ENCODE data around the gene HLA-DQA2. TPM values are rescaled to one million over a fixed set of nuclear protein-coding genes. Genes with fewer than 3 reads are reported as not detected.

Gene HLA-DQA2
- polyA plus RNA-seq, 2 of the 4 experiments (the other 2 are of a cell fraction): not detected

DNA sequence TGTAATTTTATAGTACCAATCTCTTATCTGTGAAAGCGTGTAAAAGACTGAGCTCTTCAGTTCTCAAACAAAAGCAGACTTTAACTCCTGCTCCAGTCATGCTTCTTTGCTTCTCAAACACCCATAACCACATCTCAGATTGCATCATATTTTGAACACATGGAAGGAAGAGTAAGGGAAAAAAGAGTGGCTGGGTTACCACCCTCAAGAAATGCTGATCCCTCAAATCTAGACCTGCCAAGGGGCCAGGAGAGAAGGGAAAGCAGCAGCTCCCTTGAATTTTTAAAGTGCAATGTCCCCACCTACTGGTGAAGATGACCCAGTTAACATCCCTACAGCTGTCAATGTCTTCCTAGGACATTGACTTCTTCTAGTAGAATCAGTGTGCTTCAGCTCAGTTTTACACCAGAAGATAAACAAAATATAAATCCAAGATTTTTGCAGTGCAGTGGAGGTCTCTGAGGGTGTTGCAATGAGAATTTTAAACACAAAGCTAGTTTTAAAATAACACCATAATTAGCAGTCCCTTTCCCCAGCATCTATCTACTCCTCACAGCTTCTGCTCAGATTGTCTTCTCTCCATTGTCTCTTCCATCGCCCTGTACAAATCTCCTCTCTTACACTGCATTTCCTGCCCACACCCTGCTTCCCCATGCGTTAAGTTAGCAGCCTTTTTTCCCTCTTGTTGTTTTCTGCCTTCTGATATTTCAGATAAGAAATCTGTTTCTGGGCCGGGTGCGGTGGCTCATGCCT is 44.8 kb downstream of the HLA-DQA2 start:
- 53% methylated on average over 5 of the region's 5 CpGs for WGBS (ENCODE audit: missing lambda C conversion rate)
- CTCF ChIA-PET: interaction anchor here (0.8 to 4.8 kb wide), 21 partner anchors 8 to 684 kb away, joined by 3 to 43 read pairs (median 4); partner anchors contain the start of gene HLA-DQB2
- Histone ChIP-seq H3K4me2 (no peak overlapping the region), H3K4me1 (no peaks in the 10 kb centered on the region), H3K27ac (no peak overlapping the region), H3K9me3 (no peaks in the 10 kb centered on the region), H3K4me3 (no peak overlapping the region)
- FAIRE-seq (peak; percentile 7), DNase-seq (ENCODE audit: low read depth in 1 of 2, low spot score in 1 of 2) (peak; percentile 37 to 46), ATAC-seq (peak; percentile 92 to 94)
- POLR2A ChIA-PET: interaction anchor here (0.9 kb wide), 1 partner anchor 590 kb away, joined by 3 read pairs; no protein-coding TSS in a partner anchor
- TF ChIP-seq CBX8 (IDR thresholded peaks at IDR 0.05) (no peak), SMC3 (IDR thresholded peaks at IDR 0.05) (peak; percentile 41), KDM1A (IDR thresholded peaks at IDR 0.05; ENCODE audit: low read depth) (no peak), RAD21 (conservative IDR thresholded peaks at IDR 0.05 in 1 of 2, IDR thresholded peaks at IDR 0.05 in 1 of 2) (peak; percentile 69 to 72), TFCP2L1 (CRISPR knock-in tag; IDR thresholded peaks at IDR 0.05) (no peak), TP53 (CRISPR knock-in tag; IDR thresholded peaks at IDR 0.05) (no peak), POLR2A (IDR thresholded peaks at IDR 0.05; ENCODE audit: low read length) (no peak), EP300 (IDR thresholded peaks at IDR 0.05) (no peak), CHD2 (IDR thresholded peaks at IDR 0.05; ENCODE audit: low read length, partially characterized antibody) (no peak), HEYL (CRISPR knock-in tag; IDR thresholded peaks at IDR 0.05) (no peak), CBX2 (IDR thresholded peaks at IDR 0.05; ENCODE audit: borderline replicate concordance, low read depth) (no peak), RARB (CRISPR knock-in tag; IDR thresholded peaks at IDR 0.05) (no peak), GATA3 (IDR thresholded peaks at IDR 0.05; ENCODE audit: borderline replicate concordance) (no peak), MAFK (IDR thresholded peaks at IDR 0.05; ENCODE audit: partially characterized antibody) (peak; percentile 83), MYC (IDR thresholded peaks at IDR 0.05; ENCODE audit: borderline replicate concordance, low read length) (no peak), MAZ (IDR thresholded peaks at IDR 0.05; ENCODE audit: borderline replicate concordance, low read depth, low read length) (no peak), KDM5A (IDR thresholded peaks at IDR 0.05) (no peak), HOXB5 (CRISPR knock-in tag; IDR thresholded peaks at IDR 0.05) (no peak), ZC3H11A (IDR thresholded peaks at IDR 0.05) (no peak), FOSL2 (IDR thresholded peaks at IDR 0.05) (no peak), FOSL2 (CRISPR knock-in tag; IDR thresholded peaks at IDR 0.05) (no peak), RNF2 (IDR thresholded peaks at IDR 0.05; ENCODE audit: borderline replicate concordance, low read depth) (no peak), ZFP36 (IDR thresholded peaks at IDR 0.05; ENCODE audit: borderline replicate concordance, partially characterized antibody) (no peak), RCOR1 (IDR thresholded peaks at IDR 0.05; ENCODE audit: low read depth, low read length) (no peak), PHF8 (IDR thresholded peaks at IDR 0.05; ENCODE audit: borderline replicate concordance, low read depth) (no peak)
- TF ChIP-seq, protein P1, sequence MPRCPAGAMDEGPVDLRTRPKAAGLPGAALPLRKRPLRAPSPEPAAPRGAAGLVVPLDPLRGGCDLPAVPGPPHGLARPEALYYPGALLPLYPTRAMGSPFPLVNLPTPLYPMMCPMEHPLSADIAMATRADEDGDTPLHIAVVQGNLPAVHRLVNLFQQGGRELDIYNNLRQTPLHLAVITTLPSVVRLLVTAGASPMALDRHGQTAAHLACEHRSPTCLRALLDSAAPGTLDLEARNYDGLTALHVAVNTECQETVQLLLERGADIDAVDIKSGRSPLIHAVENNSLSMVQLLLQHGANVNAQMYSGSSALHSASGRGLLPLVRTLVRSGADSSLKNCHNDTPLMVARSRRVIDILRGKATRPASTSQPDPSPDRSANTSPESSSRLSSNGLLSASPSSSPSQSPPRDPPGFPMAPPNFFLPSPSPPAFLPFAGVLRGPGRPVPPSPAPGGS (IDR thresholded peaks at IDR 0.05): no peak
- TF ChIP-seq, protein P2, sequence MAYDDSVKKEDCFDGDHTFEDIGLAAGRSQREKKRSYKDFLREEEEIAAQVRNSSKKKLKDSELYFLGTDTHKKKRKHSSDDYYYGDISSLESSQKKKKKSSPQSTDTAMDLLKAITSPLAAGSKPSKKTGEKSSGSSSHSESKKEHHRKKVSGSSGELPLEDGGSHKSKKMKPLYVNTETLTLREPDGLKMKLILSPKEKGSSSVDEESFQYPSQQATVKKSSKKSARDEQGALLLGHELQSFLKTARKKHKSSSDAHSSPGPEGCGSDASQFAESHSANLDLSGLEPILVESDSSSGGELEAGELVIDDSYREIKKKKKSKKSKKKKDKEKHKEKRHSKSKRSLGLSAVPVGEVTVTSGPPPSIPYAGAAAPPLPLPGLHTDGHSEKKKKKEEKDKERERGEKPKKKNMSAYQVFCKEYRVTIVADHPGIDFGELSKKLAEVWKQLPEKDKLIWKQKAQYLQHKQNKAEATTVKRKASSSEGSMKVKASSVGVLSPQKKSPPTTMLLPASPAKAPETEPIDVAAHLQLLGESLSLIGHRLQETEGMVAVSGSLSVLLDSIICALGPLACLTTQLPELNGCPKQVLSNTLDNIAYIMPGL (CRISPR knock-in tag; IDR thresholded peaks at IDR 0.05; ENCODE audit: borderline replicate concordance): no peak
- TF ChIP-seq, protein P3, sequence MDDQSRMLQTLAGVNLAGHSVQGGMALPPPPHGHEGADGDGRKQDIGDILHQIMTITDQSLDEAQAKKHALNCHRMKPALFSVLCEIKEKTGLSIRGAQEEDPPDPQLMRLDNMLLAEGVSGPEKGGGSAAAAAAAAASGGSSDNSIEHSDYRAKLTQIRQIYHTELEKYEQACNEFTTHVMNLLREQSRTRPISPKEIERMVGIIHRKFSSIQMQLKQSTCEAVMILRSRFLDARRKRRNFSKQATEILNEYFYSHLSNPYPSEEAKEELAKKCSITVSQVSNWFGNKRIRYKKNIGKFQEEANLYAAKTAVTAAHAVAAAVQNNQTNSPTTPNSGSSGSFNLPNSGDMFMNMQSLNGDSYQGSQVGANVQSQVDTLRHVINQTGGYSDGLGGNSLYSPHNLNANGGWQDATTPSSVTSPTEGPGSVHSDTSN (IDR thresholded peaks at IDR 0.05): no peak
- TF ChIP-seq, protein P4, sequence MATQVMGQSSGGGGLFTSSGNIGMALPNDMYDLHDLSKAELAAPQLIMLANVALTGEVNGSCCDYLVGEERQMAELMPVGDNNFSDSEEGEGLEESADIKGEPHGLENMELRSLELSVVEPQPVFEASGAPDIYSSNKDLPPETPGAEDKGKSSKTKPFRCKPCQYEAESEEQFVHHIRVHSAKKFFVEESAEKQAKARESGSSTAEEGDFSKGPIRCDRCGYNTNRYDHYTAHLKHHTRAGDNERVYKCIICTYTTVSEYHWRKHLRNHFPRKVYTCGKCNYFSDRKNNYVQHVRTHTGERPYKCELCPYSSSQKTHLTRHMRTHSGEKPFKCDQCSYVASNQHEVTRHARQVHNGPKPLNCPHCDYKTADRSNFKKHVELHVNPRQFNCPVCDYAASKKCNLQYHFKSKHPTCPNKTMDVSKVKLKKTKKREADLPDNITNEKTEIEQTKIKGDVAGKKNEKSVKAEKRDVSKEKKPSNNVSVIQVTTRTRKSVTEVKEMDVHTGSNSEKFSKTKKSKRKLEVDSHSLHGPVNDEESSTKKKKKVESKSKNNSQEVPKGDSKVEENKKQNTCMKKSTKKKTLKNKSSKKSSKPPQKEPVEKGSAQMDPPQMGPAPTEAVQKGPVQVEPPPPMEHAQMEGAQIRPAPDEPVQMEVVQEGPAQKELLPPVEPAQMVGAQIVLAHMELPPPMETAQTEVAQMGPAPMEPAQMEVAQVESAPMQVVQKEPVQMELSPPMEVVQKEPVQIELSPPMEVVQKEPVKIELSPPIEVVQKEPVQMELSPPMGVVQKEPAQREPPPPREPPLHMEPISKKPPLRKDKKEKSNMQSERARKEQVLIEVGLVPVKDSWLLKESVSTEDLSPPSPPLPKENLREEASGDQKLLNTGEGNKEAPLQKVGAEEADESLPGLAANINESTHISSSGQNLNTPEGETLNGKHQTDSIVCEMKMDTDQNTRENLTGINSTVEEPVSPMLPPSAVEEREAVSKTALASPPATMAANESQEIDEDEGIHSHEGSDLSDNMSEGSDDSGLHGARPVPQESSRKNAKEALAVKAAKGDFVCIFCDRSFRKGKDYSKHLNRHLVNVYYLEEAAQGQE (IDR thresholded peaks at IDR 0.05): no peak
- TF ChIP-seq, protein P5, sequence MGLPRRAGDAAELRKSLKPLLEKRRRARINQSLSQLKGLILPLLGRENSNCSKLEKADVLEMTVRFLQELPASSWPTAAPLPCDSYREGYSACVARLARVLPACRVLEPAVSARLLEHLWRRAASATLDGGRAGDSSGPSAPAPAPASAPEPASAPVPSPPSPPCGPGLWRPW (IDR thresholded peaks at IDR 0.05): no peak
- TF ChIP-seq, protein P6, sequence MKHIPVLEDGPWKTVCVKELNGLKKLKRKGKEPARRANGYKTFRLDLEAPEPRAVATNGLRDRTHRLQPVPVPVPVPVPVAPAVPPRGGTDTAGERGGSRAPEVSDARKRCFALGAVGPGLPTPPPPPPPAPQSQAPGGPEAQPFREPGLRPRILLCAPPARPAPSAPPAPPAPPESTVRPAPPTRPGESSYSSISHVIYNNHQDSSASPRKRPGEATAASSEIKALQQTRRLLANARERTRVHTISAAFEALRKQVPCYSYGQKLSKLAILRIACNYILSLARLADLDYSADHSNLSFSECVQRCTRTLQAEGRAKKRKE (CRISPR knock-in tag; IDR thresholded peaks at IDR 0.05; ENCODE audit: low read depth): no peak
- TF ChIP-seq, protein P7, sequence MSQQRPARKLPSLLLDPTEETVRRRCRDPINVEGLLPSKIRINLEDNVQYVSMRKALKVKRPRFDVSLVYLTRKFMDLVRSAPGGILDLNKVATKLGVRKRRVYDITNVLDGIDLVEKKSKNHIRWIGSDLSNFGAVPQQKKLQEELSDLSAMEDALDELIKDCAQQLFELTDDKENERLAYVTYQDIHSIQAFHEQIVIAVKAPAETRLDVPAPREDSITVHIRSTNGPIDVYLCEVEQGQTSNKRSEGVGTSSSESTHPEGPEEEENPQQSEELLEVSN (IDR thresholded peaks at IDR 0.05; ENCODE audit: borderline replicate concordance, low read depth): no peak

All from A549 (cell line).